A549 (cell line): ENCODE measurements around the gene NCOA1. TPM values are rescaled to one million over a fixed set of nuclear protein-coding genes. Genes with fewer than 3 reads are reported as not detected.
A peak's percentile ranks its signal among the peaks of the same experiment; 100 is the strongest.

Source experiments
- ATAC-seq, 2 experiments: fragments of 200-7000 bp in 1 of 2; fragments of >200 bp in 1 of 2; cut with Nextera tagmentation in 1 of 2; cut with Tn5 transposase in 1 of 2; 3 replicates each; pipeline versions ENCODE4 v1.8.0 to v1.9.1; 2018 to 2020; ENCODE audit warnings: mild to moderate bottlenecking in 1 of 2, moderate library complexity in 1 of 2
- CTCF ChIA-PET: fragments of 300-600 bp; sonication (Branson Sonifier 250); formaldehyde crosslinking; extraction: SDS; loops from one replicate; lab custom pipeline; 2021; ENCODE audit warnings: antibody characterized with exemption, inconsistent platforms; lab: Yijun Ruan, JAX
- POLR2A ChIA-PET: fragments of 350-600 bp; formaldehyde crosslinking; extraction: SDS; loops from one replicate; lab custom pipeline; 2021; ENCODE audit warnings: antibody characterized with exemption, inconsistent platforms; lab: Yijun Ruan, JAX
- DNase-seq, 2 experiments: peaks; one replicate each; pipeline versions ENCODE4 v3.0.0 to v3.0.0-alpha.2; 2011 to 2016; ENCODE audit warnings: low read depth in 1 of 2, low spot score in 1 of 2
- FAIRE-seq: peaks from 2 replicates; lab custom pipeline; 2011; peaks lifted over from hg19 to GRCh38; lab: Jason Lieb, UNC
- H3K27ac ChIP-seq, 2 experiments: fragments of >200 bp; sonication (Bioruptor Twin); formaldehyde crosslinking; 3 replicates each; pipeline ENCODE4 v1.5.1; 2016 to 2017
- H3K4me1 ChIP-seq: fragments of >200 bp; sonication (Bioruptor Twin); formaldehyde crosslinking; 3 replicates; pipeline ENCODE4 v1.6.1; 2016
- H3K4me2 ChIP-seq: fragments of >200 bp; sonication (Bioruptor Twin); formaldehyde crosslinking; 3 replicates; pipeline ENCODE4 v1.6.1; 2016
- H3K4me3 ChIP-seq: fragments of >200 bp; sonication (Bioruptor Twin); formaldehyde crosslinking; 3 replicates; pipeline ENCODE4 v1.5.1; 2016
- H3K9me3 ChIP-seq: fragments of >200 bp; sonication (Bioruptor Twin); formaldehyde crosslinking; 3 replicates; pipeline ENCODE4 v1.6.1; 2016
- EHF ChIP-seq: fragments of 250-450 bp; sonication (Bioruptor Pico); IDR thresholded peaks from 2 replicates; pipeline ENCODE4 v1.5.0; 2020; ENCODE audit warnings: mild to moderate bottlenecking
- ESRRA ChIP-seq: fragments of 150-350 bp; IDR thresholded peaks from 2 replicates; pipeline ENCODE4 v1.6.1; 2014; ENCODE audit warnings: mild to moderate bottlenecking, low read length, borderline replicate concordance
- FOSB ChIP-seq: fragments of 250-450 bp; sonication (Bioruptor Pico); IDR thresholded peaks from 2 replicates; pipeline ENCODE4 v1.5.0; 2020; ENCODE audit warnings: mild to moderate bottlenecking, moderate library complexity
- HOXA7 ChIP-seq: fragments of 250-450 bp; sonication (Bioruptor Pico); IDR thresholded peaks from 2 replicates; pipeline ENCODE4 v1.5.0; 2020; ENCODE audit warnings: mild to moderate bottlenecking, moderate library complexity
- HOXB5 ChIP-seq: fragments of 250-450 bp; sonication (Bioruptor Pico); IDR thresholded peaks from 2 replicates; pipeline ENCODE4 v1.5.0; 2020; ENCODE audit warnings: mild to moderate bottlenecking, moderate library complexity
- JUN ChIP-seq, 2 experiments: fragments of >200 bp; sonication (Bioruptor Twin); formaldehyde crosslinking; IDR thresholded peaks; 2 replicates in 1 of 2; 3 replicates in 1 of 2; pipeline ENCODE4 v1.6.1; 2016 to 2017
- JUNB ChIP-seq: fragments of >200 bp; sonication (Bioruptor Twin); formaldehyde crosslinking; IDR thresholded peaks from 2 replicates; pipeline ENCODE4 v1.6.1; 2016
- KDM1A ChIP-seq: fragments of 200-600 bp; sonication (generic); IDR thresholded peaks from 2 replicates; pipeline ENCODE4 v1.6.1; 2016; ENCODE audit warnings: low read depth, mild to moderate bottlenecking
- MAFK ChIP-seq: fragments of 450-650 bp; IDR thresholded peaks from 2 replicates; pipeline ENCODE4 v1.6.1; 2014; ENCODE audit not compliant: partially characterized antibody
- MAZ ChIP-seq: fragments of 150-350 bp; IDR thresholded peaks from 2 replicates; pipeline ENCODE4 v1.6.1; 2014; ENCODE audit warnings: antibody characterized with exemption, low read depth, low read length, borderline replicate concordance
- MYC ChIP-seq: IDR thresholded peaks from 2 replicates; pipeline ENCODE4 v1.6.1; 2012; ENCODE audit warnings: mild to moderate bottlenecking, inconsistent platforms, low read length, improper control_type of control experiment, borderline replicate concordance
- PHF8 ChIP-seq: fragments of 200-600 bp; sonication (generic); IDR thresholded peaks from 2 replicates; pipeline ENCODE4 v1.6.1; 2016; ENCODE audit warnings: low read depth, mild to moderate bottlenecking, antibody characterized with exemption, moderate library complexity, borderline replicate concordance
- SMC3 ChIP-seq: fragments of >200 bp; sonication (Bioruptor Twin); formaldehyde crosslinking; IDR thresholded peaks from 3 replicates; pipeline ENCODE4 v1.6.1; 2018; ENCODE audit warnings: inconsistent platforms
- SREBF2 ChIP-seq: fragments of 450-650 bp; IDR thresholded peaks from 2 replicates; pipeline ENCODE4 v1.6.1; 2014; ENCODE audit warnings: mild to moderate bottlenecking, moderate library complexity
- ZFP36 ChIP-seq: fragments of 450-650 bp; IDR thresholded peaks from 2 replicates; pipeline ENCODE4 v1.6.1; 2014; ENCODE audit warnings: borderline replicate concordance; ENCODE audit not compliant: partially characterized antibody
- WGBS: methylation state at CpG from one replicate; pipeline ENCODE4 v1.1.6; 2017; ENCODE audit errors: missing lambda C conversion rate; 5-methylcytosine and 5-hydroxymethylcytosine counted together
- polyA plus RNA-seq, 4 experiments: library from polyadenylated mRNA; depleted of rRNA in 3 of 4; stranded (reverse); fragments of >200 nt; fragmentation: RNase III in 1 of 4; extraction: RNeasy Plus Mini Kit Qiagen cat#74134 plus additional on column Dnase treatment in 1 of 4; gene quantifications; 2 replicates in 3 of 4; 3 replicates in 1 of 4; pipeline ENCODE4 v1.2.3, GENCODE V29; 2011 to 2017
- TF ChIP-seq, protein P1 (sequence below): fragments of 450-650 bp; IDR thresholded peaks from 2 replicates; pipeline ENCODE4 v1.6.1; 2014; ENCODE audit warnings: antibody characterized with exemption
- TF ChIP-seq, protein P2 (sequence below): fragments of >200 bp; sonication (Bioruptor Twin); formaldehyde crosslinking; IDR thresholded peaks from 2 replicates; pipeline ENCODE4 v1.6.1; 2016
- TF ChIP-seq, protein P3 (sequence below): fragments of 250-450 bp; sonication (Bioruptor Pico); IDR thresholded peaks from 2 replicates; pipeline ENCODE4 v1.5.0; 2020; ENCODE audit warnings: low read depth, mild to moderate bottlenecking, moderate library complexity
- TF ChIP-seq, protein P4 (sequence below): fragments of >200 bp; sonication (Bioruptor Twin); formaldehyde crosslinking; IDR thresholded peaks from 3 replicates; pipeline ENCODE4 v1.6.1; 2016
- TF ChIP-seq, protein P5 (sequence below): fragments of 250-450 bp; sonication (Bioruptor Pico); IDR thresholded peaks from 2 replicates; pipeline ENCODE4 v1.5.0; 2021; ENCODE audit warnings: mild to moderate bottlenecking, moderate library complexity, borderline replicate concordance

Gene NCOA1
- polyA plus RNA-seq, 2 of the 4 experiments (the other 2 are of a cell fraction), result 7.6 to 29.9 TPM

DNA sequence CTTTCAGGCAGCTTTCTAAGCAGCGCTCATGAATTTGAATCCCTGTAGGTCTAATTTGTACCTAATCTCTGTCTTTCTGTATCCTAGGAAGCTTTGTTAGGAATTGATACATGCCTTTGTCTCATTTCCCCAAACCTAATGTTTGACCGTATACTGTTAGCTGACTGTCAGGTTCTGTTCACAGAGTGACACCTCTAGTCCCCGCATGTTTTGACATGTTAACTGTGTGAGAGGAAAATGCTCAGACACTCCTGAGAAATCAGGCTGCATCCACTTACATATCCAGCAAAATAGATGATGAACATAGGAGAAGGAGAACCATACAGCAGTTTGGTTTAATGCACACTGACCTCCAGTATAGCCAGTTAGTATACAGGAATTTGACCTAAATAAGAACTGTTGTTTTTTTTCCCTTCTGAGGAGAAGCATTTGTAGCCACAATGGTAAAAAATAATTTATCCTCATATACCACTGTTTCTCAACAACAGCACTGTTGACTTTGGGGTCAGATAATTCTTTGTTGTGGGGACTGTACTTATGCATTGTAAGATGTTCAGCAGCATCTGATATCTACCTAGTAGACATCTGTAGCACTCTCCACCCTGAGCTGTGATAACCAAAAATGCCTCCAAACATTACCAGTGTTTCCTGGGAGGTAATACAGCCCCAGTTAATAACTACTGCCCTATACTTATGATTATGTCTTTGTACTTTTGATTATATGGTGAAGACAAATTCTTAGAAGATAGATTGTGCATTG, 130.9 kb downstream of the NCOA1 start:
- Histone ChIP-seq H3K9me3 (no peaks in the 10 kb centered on the region), H3K4me1 (no peaks in the 10 kb centered on the region), H3K27ac (no peak overlapping the region), H3K4me3 (no peak overlapping the region), H3K4me2 (no peak overlapping the region)
- no peak for DNase-seq
- TF ChIP-seq, protein P1, sequence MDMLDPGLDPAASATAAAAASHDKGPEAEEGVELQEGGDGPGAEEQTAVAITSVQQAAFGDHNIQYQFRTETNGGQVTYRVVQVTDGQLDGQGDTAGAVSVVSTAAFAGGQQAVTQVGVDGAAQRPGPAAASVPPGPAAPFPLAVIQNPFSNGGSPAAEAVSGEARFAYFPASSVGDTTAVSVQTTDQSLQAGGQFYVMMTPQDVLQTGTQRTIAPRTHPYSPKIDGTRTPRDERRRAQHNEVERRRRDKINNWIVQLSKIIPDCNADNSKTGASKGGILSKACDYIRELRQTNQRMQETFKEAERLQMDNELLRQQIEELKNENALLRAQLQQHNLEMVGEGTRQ, result no peak
- TF ChIP-seq, protein P2, sequence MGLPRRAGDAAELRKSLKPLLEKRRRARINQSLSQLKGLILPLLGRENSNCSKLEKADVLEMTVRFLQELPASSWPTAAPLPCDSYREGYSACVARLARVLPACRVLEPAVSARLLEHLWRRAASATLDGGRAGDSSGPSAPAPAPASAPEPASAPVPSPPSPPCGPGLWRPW, result 0 out of 2 replicates have a peak, but pooled peaks have one; percentile 10
- TF ChIP-seq KDM1A, result no peak
- POLR2A ChIA-PET, result interaction anchor here (1.0 kb wide), 1 partner anchor 171 kb away, joined by 7 read pairs; the partner anchor contains the start of genes CENPO and PTRHD1
- CTCF ChIA-PET, result interaction anchor here (0.6 kb wide), 1 partner anchor 67 kb away, joined by 3 read pairs; no protein-coding TSS in a partner anchor
- no peak for ATAC-seq
- WGBS, result 97% methylated on average over 3 of the region's 3 CpGs
- FAIRE-seq, result no peak

DNA sequence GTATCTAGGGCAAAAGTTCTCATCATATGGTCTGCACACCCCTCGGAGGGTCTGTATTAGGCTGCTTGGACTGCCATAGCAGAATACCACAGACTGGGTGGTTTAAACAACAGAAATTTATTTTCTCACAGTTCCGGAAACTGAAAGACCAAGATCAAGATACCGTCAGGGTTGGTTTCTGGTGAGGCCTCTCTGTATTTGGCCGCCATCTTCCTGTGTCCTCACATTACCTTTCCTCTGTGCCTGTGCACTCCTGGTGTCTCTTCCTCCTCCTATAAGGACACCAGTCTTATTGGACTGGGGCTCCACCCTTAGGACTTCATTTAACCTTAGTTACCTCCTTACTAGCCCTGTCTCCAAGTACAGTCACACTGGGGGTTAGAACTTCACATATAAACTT, 132.5 kb downstream of the NCOA1 start:
- no peak for DNase-seq
- WGBS, result 92% methylated on average over 4 of the region's 4 CpGs
- CTCF ChIA-PET, result no interaction called here
- FAIRE-seq, result no peak
- Histone ChIP-seq H3K4me2 (no peak overlapping the region), H3K4me1 (no peaks in the 10 kb centered on the region), H3K4me3 (no peak overlapping the region), H3K27ac (no peak overlapping the region), H3K9me3 (no peaks in the 10 kb centered on the region)
- ATAC-seq, result no peak
- TF ChIP-seq SMC3 (no peak), HOXB5 (no peak), JUNB (no peak), PHF8 (no peak), ZFP36 (no peak), HOXA7 (no peak), MAZ (no peak), FOSB (CRISPR knock-in tag) (no peak), SREBF2 (no peak), ESRRA (no peak), JUN (IDR thresholded peaks at IDR 0.05) (no peak), MYC (no peak), EHF (CRISPR knock-in tag) (no peak), MAFK (no peak)
- TF ChIP-seq, protein P3, sequence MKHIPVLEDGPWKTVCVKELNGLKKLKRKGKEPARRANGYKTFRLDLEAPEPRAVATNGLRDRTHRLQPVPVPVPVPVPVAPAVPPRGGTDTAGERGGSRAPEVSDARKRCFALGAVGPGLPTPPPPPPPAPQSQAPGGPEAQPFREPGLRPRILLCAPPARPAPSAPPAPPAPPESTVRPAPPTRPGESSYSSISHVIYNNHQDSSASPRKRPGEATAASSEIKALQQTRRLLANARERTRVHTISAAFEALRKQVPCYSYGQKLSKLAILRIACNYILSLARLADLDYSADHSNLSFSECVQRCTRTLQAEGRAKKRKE (CRISPR knock-in tag), result no peak
- TF ChIP-seq, protein P4, sequence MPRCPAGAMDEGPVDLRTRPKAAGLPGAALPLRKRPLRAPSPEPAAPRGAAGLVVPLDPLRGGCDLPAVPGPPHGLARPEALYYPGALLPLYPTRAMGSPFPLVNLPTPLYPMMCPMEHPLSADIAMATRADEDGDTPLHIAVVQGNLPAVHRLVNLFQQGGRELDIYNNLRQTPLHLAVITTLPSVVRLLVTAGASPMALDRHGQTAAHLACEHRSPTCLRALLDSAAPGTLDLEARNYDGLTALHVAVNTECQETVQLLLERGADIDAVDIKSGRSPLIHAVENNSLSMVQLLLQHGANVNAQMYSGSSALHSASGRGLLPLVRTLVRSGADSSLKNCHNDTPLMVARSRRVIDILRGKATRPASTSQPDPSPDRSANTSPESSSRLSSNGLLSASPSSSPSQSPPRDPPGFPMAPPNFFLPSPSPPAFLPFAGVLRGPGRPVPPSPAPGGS, result no peak
- TF ChIP-seq, protein P5, sequence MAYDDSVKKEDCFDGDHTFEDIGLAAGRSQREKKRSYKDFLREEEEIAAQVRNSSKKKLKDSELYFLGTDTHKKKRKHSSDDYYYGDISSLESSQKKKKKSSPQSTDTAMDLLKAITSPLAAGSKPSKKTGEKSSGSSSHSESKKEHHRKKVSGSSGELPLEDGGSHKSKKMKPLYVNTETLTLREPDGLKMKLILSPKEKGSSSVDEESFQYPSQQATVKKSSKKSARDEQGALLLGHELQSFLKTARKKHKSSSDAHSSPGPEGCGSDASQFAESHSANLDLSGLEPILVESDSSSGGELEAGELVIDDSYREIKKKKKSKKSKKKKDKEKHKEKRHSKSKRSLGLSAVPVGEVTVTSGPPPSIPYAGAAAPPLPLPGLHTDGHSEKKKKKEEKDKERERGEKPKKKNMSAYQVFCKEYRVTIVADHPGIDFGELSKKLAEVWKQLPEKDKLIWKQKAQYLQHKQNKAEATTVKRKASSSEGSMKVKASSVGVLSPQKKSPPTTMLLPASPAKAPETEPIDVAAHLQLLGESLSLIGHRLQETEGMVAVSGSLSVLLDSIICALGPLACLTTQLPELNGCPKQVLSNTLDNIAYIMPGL (CRISPR knock-in tag), result no peak
- POLR2A ChIA-PET, result no interaction called here
